Measurements from ENCODE around the gene RBFOX2.

- no peak for TF ChIP-seq POLR2A (IDR thresholded peaks at IDR 0.05)
- no peak for TF ChIP-seq POLR2AphosphoS5 (IDR thresholded peaks at IDR 0.05)
These were observed 36.8 kb upstream of the RBFOX2 start for GRCh38 chr22:36065462-36065774.
